PC-9 (cell line): ENCODE measurements around the gene ZNF397. TPM values are rescaled to one million over a fixed set of nuclear protein-coding genes. Genes with fewer than 3 reads are reported as not detected.

Experiments
- BruUV-seq: library from RNA; stranded (reverse); fragments of 400-500 nt; replicated peaks from 2 replicates; lab custom pipeline; 2021; lab: Mats Ljungman, UMichigan
- CTCF ChIA-PET: fragments of 300-600 bp; sonication (Branson Sonifier 250); formaldehyde crosslinking; loops from one replicate; lab custom pipeline; 2022; ENCODE audit warnings: antibody characterized with exemption; lab: Charles Lee
- POLR2A ChIA-PET: fragments of 300-600 bp; sonication (Branson Sonifier 250); formaldehyde crosslinking; loops from one replicate; lab custom pipeline; 2022; ENCODE audit warnings: antibody characterized with exemption; ENCODE audit not compliant: unreplicated experiment; lab: Charles Lee
- DNase-seq, 2 experiments: peaks; one replicate each; pipeline versions ENCODE4 v3.0.0 to v3.0.0-alpha.2; 2015 to 2022; ENCODE audit warnings: mixed read lengths in 1 of 2
- H2AFZ ChIP-seq: fragments of 200-600 bp; sonication (generic); 2 replicates; pipeline ENCODE4 v1.8.1; 2017; ENCODE audit warnings: antibody characterized with exemption
- H3F3A ChIP-seq: fragments of 200-600 bp; sonication (generic); 2 replicates; pipeline ENCODE4 v1.8.1; 2017; ENCODE audit warnings: antibody characterized with exemption, mild to moderate bottlenecking, low read depth; ENCODE audit not compliant: insufficient read depth
- H3K27ac ChIP-seq: fragments of 200-600 bp; sonication (generic); 2 replicates; pipeline ENCODE4 v1.6.1; 2016; ENCODE audit warnings: mixed run types
- H3K27me3 ChIP-seq: fragments of 200-600 bp; sonication (generic); 2 replicates; pipeline ENCODE4 v1.6.1; 2016; ENCODE audit warnings: low read depth, mixed run types; ENCODE audit not compliant: insufficient read depth
- H3K36me3 ChIP-seq: fragments of 200-600 bp; sonication (generic); 2 replicates; pipeline ENCODE4 v1.6.1; 2016; ENCODE audit warnings: low read depth, mixed run types
- H3K4me1 ChIP-seq: fragments of 200-600 bp; sonication (generic); replicated peaks from 2 replicates; pipeline ENCODE4 v1.6.1; 2016; ENCODE audit warnings: mixed run types; ENCODE audit not compliant: insufficient read depth
- H3K4me2 ChIP-seq: fragments of 200-600 bp; sonication (generic); 2 replicates; pipeline ENCODE4 v1.6.1; 2017; ENCODE audit warnings: mixed run types
- H3K4me3 ChIP-seq: fragments of 200-600 bp; sonication (generic); 2 replicates; pipeline ENCODE4 v1.6.1; 2016; ENCODE audit warnings: mixed run types
- H3K79me2 ChIP-seq: fragments of 200-600 bp; sonication (generic); 2 replicates; pipeline ENCODE4 v1.6.1; 2017; ENCODE audit warnings: low read depth, mixed run types
- H3K9me2 ChIP-seq: fragments of 200-600 bp; sonication (generic); 2 replicates; pipeline ENCODE4 v1.8.1; 2017; ENCODE audit warnings: mild to moderate bottlenecking; ENCODE audit not compliant: insufficient read depth
- H3K9me3 ChIP-seq: fragments of 200-600 bp; sonication (generic); 2 replicates; pipeline ENCODE4 v1.8.1; 2016; ENCODE audit warnings: low read depth; ENCODE audit not compliant: insufficient read depth
- H4K20me1 ChIP-seq: fragments of 200-600 bp; sonication (generic); 2 replicates; pipeline ENCODE4 v1.8.1; 2017; ENCODE audit not compliant: insufficient read depth
- EZH2 ChIP-seq: fragments of 200-600 bp; sonication (generic); IDR thresholded peaks from 2 replicates; pipeline ENCODE4 v1.8.0; 2017; ENCODE audit warnings: antibody characterized with exemption, low read depth
- intact Hi-C: fragments of 100-400 bp; cut with micrococcal nuclease; formaldehyde crosslinking; loops from one replicate; pipeline ENCODE4 v1.10.0; 2022; ENCODE audit not compliant: unreplicated experiment
- total RNA-seq: library from RNA; stranded (reverse); gene quantifications from 2 replicates; pipeline ENCODE4 v1.2.3, GENCODE V29; 2021
- TF ChIP-seq, protein P1 (sequence below): fragments of 200-600 bp; sonication (generic); conservative IDR thresholded peaks from 2 replicates; pipeline ENCODE4 v1.6.1; 2017; ENCODE audit warnings: mixed run types, antibody characterized with exemption, mild to moderate bottlenecking, moderate library complexity

The ZNF397 gene
- total RNA-seq, 1 experiment from 2014 or later: 9.3 TPM

DNA sequence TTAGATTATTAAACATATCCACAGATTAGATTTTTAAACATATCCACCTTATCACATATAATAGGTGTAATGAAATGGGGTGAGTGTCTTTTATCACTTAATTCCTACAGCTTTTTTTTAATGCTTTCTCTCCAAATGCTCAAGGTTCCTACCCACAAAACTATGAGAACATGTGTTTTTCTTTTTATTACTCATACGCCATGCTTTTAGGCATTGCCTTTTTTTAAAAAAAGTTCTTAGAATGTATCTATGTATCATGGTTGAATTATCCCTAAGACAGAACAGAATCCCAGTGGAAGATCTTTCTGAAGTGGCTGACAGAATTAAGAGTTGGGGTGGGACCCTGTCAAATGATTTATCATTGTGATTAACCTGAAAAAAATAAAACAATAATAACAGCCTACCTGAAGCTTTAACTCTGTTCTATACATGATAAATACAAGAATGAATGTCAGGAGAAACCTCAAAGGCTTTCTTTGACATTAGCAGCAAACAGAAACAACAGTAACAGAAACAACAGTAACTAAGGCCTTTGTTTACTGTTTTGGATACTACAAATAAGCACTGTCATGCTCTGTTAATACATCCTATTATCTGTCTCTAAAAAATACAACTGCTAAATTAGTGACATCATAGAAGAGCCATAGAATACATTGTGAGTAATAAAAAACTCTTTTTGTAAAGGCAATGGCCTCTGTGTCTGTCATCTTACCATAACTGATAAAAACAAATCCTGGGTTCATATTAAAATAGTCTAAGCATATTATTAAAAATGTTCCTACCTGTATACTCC is 4.1 kb upstream of the ZNF397 start:
- H3K4me2 ChIP-seq: no peak overlapping the region
- H3K4me1 ChIP-seq: no peaks in the 10 kb centered on the region; the same call in 1 of the 2 replicates
- 0 out of 2 replicates have a peak, but pooled peaks cover 3% of the 10 kb centered on the region for H3F3A ChIP-seq
- peaks cover 4% of the 10 kb centered on the region; the same call in 1 of the 2 replicates for H3K79me2 ChIP-seq
- no peaks in the 10 kb centered on the region for H3K27me3 ChIP-seq
- H4K20me1 ChIP-seq: no peaks in the 10 kb centered on the region
- no peaks in the 10 kb centered on the region for H3K9me3 ChIP-seq
- intact Hi-C loops: no loop called here
- no peak for TF ChIP-seq EZH2
- TF ChIP-seq, protein P1, sequence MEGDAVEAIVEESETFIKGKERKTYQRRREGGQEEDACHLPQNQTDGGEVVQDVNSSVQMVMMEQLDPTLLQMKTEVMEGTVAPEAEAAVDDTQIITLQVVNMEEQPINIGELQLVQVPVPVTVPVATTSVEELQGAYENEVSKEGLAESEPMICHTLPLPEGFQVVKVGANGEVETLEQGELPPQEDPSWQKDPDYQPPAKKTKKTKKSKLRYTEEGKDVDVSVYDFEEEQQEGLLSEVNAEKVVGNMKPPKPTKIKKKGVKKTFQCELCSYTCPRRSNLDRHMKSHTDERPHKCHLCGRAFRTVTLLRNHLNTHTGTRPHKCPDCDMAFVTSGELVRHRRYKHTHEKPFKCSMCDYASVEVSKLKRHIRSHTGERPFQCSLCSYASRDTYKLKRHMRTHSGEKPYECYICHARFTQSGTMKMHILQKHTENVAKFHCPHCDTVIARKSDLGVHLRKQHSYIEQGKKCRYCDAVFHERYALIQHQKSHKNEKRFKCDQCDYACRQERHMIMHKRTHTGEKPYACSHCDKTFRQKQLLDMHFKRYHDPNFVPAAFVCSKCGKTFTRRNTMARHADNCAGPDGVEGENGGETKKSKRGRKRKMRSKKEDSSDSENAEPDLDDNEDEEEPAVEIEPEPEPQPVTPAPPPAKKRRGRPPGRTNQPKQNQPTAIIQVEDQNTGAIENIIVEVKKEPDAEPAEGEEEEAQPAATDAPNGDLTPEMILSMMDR: no peak
- H2AFZ ChIP-seq: no peak overlapping the region
- CTCF ChIA-PET: no interaction called here
- H3K36me3 ChIP-seq: no peaks in the 10 kb centered on the region
- BruUV-seq: no TSS peak
- H3K9me2 ChIP-seq: no peaks in the 10 kb centered on the region
- no peak for DNase-seq
- no peak overlapping the region for H3K4me3 ChIP-seq
- POLR2A ChIA-PET: no interaction called here
- no peak overlapping the region for H3K27ac ChIP-seq

DNA sequence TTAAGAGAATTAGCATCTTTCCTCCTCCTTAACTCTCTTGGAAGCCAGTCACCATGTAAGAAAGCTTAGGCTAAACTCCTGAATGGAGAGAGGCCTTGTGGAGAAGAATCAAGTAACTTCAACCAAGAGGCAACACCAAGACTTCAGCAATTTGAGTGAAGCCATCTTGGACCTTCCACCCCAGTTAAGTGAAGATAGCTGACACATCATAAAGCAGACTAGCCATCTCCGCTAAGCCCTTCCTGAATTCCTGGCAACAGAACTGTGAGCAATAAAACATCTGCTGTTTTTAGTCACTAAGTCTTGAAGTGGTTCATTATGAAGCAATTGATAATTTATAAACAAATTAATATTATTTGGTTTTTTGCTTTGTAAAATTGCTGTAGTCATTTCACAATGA is 1.5 kb upstream of the ZNF397 start:
- CTCF ChIA-PET: interaction anchor here (1.0 kb wide), 1 partner anchor 8 kb away, joined by 3 read pairs; no protein-coding TSS in a partner anchor
- Histone ChIP-seq H3K27me3 (no peaks in the 10 kb centered on the region), H2AFZ (no peak overlapping the region), H3K36me3 (peaks cover 19% of the 10 kb centered on the region), H3K4me2 (no peak overlapping the region), H3K4me1 (no peaks in the 10 kb centered on the region; the same call in 1 of the 2 replicates), H3K9me3 (peaks cover 9% of the 10 kb centered on the region), H3K4me3 (no peak overlapping the region), H3F3A (0 out of 2 replicates have a peak, but pooled peaks cover 3% of the 10 kb centered on the region), H4K20me1 (no peaks in the 10 kb centered on the region), H3K27ac (no peak overlapping the region), H3K79me2 (peaks cover 13% of the 10 kb centered on the region; the same call in 1 of the 2 replicates), H3K9me2 (no peaks in the 10 kb centered on the region)
- intact Hi-C loops: no loop called here
- BruUV-seq: no TSS peak
- POLR2A ChIA-PET: no interaction called here
- DNase-seq: no peak
- TF ChIP-seq EZH2: no peak
- TF ChIP-seq, protein P1: no peak

DNA sequence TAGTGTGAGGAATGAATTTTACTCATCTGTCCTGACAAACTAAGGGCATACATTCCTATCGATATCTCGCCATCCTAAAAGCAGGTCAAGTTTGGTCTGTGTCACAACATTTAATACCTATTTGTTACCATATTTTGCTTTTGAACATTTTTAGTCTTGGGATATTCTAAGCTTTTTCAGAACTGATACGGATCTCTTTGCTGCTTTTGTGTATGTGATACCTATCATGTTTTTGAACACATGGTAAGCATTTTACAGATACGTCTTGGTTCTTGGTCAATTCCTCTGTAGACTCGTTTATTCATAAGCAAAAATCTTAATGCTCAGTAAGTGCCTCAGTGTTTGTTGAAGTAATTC is 592 bp downstream of the ZNF397 start:
- peak overlapping the region; percentile 67 for H3K27ac ChIP-seq
- peaks cover 13% of the 10 kb centered on the region; the same call in 1 of the 2 replicates for H3K79me2 ChIP-seq
- peak overlapping the region; percentile 96 for H3K4me2 ChIP-seq
- H3K4me3 ChIP-seq: peak overlapping the region; percentile 92
- peak overlapping the region; percentile 100 for H2AFZ ChIP-seq
- ChIA-PET CTCF (no interaction called here), POLR2A (interaction anchor here (0.6 to 0.9 kb wide), 2 partner anchors 272 to 286 kb away, joined by 3 to 13 read pairs; no protein-coding TSS in a partner anchor)
- no peaks in the 10 kb centered on the region for H3K27me3 ChIP-seq
- no peak for DNase-seq
- no peak for TF ChIP-seq EZH2
- TF ChIP-seq, protein P1: no peak
- 0 out of 2 replicates have a peak, but pooled peaks cover 3% of the 10 kb centered on the region for H3F3A ChIP-seq
- no peaks in the 10 kb centered on the region; the same call in 1 of the 2 replicates for H3K4me1 ChIP-seq
- H3K9me2 ChIP-seq: no peaks in the 10 kb centered on the region
- peaks cover 29% of the 10 kb centered on the region for H3K36me3 ChIP-seq
- no TSS peak for BruUV-seq
- peaks cover 20% of the 10 kb centered on the region for H3K9me3 ChIP-seq
- no peaks in the 10 kb centered on the region for H4K20me1 ChIP-seq
- intact Hi-C loops: loop anchor here (10.0 kb wide), 1 partner anchor 103 kb away; the partner anchor contains the start of gene ZNF24
